ENCODE data around the gene TBL1X. TPM values are rescaled to one million over a fixed set of nuclear protein-coding genes. Genes with fewer than 3 reads are reported as not detected.

Gene TBL1X
- total and polyA plus RNA-seq, 2 of the 8 experiments (the other 6 are each of a cell fraction or from before 2014, with no cell fraction given), result 13.3 to 25.6 TPM

DNA sequence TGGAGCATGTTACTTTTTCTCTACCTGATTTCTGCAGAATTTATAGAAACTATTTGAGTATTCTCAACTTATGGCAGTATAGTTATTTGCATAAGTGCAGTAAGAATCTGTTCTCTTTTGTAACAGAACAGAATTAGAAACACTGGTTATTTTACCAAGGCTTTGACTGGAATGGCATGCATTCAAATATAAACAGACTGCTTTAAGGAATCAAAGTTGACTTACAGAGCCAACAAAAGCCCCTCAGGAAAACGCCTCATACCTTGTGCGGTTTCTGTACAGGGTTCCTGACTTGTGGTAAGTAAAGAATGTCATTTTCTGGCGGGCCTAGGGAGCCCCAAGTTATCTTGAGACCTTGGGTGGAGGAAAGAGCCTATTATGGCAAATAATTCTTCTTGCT is 203.7 kb downstream of the TBL1X start (continued):
- TF ChIP-seq RXRA (IDR thresholded peaks at IDR 0.05; ENCODE audit: insufficient read depth, low read depth, low read length) (no peak), JUN (IDR thresholded peaks at IDR 0.05; ENCODE audit: low read depth, low read length) (no peak), KDM4A (IDR thresholded peaks at IDR 0.05; ENCODE audit: low read depth, low read length, severe bottlenecking) (no peak)

Data from H1 (cell line).